Measurements from ENCODE around the gene LRRC1. TPM values are rescaled to one million over a fixed set of nuclear protein-coding genes. Genes with fewer than 3 reads are reported as not detected.

LRRC1 gene
- total RNA-seq, 2 donors from 2014 or later, result 1.00 to 3.0 TPM

DNA sequence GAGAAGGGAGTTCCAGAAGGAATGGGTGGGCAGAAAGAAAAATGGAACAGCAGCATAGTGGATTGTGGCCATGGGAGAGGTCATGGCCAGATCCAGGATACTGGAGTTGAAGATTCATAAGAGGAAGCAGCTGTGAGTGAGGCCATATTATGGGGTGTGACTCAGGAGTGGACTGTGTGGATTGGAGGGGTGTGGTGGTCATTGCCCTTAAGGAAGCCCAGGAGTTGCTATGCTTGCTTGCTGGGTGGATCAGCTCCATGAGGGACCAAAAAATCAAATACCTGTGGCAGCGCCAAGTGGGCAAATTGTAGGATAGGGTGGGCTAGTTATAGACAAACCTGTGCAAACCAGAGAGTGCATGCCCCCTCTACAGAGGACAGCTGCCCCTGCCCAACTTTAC is 18.3 kb downstream of the LRRC1 start:
- no peak overlapping the region for H3K4me3 Mint-ChIP-seq
- H3K4me1 Mint-ChIP-seq (ENCODE audit: low read depth in 2 of 2), result peaks cover 0 to 5% of the 10 kb centered on the region in 2 donors
- H3K36me3 Mint-ChIP-seq, result no peaks in the 10 kb centered on the region
- H3K27me3 Mint-ChIP-seq, result no peaks in the 10 kb centered on the region
- ATAC-seq (no peak), DNase-seq (ENCODE audit: low spot score) (no peak)
- no peaks in the 10 kb centered on the region for H3K9me3 Mint-ChIP-seq
- H3K27ac Mint-ChIP-seq, result no peak overlapping the region

DNA sequence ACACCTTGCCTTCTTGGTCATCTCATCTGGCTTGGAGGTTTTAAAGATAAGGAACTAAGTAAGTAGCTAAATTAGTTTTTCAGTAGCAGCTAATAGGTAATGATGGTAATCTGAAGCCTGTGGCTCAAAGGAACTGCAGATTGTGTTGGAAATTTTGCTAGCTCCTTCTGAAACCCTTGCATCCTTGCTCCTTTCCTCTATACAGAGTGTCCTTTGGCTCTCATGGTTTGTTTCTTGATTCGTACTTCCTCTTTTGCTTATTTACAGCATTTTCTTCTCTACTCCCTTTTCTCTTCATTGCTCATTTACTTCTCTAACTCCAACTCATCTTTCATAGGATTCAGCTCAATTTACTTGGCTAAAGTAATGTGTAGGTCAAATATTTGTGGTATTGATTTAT is 19.0 kb downstream of the LRRC1 start:
- Mint-ChIP-seq H3K4me3 (no peak overlapping the region), H3K4me1 (ENCODE audit: low read depth in 2 of 2) (peaks cover 2 to 5% of the 10 kb centered on the region in 2 donors), H3K27me3 (no peaks in the 10 kb centered on the region), H3K9me3 (no peaks in the 10 kb centered on the region), H3K36me3 (no peaks in the 10 kb centered on the region), H3K27ac (no peak overlapping the region)
- DNase-seq (ENCODE audit: low spot score) (no peak), ATAC-seq (no peak)

DNA sequence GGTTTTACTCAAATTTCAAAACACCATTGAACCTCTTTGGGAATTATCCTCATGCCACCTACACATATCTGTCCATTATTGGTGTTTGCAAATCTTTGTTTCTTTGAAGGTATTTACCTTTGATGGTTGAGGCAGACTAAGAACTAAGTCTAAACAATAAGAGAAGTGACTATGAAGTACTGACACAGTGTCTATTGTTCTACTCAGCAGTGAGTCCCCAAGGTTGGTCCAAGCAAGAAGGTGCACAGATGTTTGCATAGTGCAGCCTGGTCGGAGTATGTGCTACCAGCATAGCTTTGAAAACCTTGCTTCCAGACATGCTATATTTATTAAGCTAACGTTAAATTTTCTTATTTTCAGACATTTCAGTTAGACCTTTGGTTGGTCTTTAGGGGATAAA is 19.5 kb downstream of the LRRC1 start:
- Mint-ChIP-seq H3K4me1 (ENCODE audit: low read depth in 2 of 2) (peaks cover 5% of the 10 kb centered on the region in 2 donors), H3K36me3 (no peaks in the 10 kb centered on the region), H3K4me3 (no peak overlapping the region), H3K27ac (no peak overlapping the region), H3K9me3 (no peaks in the 10 kb centered on the region), H3K27me3 (no peaks in the 10 kb centered on the region)
- ATAC-seq (no peak), DNase-seq (ENCODE audit: low spot score) (no peak)

DNA sequence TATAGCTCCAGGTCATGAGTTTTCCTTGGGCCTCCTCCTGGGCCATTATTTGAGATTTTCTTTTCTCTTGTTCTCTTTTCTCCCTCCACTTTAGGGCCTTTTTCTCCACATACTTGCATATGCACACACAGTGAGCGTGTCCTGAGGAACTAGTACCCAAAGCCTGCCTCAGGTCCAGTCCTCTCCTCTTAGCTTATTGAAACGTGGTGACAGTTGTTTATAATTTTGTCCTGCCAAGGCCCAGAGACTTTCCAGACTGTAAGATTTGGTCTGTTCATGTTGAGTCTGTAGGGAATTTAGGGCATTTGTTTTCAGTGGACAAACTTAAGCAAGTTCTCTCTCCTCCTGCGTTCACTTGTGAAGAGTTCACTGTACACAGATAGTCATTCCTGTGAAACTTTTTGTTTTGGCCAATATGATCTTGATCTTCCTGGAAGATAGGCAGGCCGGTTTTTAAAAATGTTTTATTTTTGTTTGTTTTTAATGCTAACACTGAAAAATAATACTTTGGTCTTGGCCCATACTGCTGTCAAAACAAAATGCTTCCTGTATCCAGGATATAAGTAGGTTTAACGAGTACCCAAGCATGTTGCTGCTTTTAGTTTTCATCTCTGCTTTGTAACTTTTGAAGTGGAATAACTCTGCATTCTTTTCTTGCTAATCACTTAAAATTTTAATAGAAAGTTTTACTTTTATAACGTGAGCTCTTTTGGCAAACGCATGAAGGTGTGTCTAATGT is 20.7 kb downstream of the LRRC1 start:
- Mint-ChIP-seq H3K4me1 (ENCODE audit: low read depth in 2 of 2) (peaks cover 5% of the 10 kb centered on the region in 2 donors), H3K4me3 (no peak overlapping the region), H3K9me3 (no peaks in the 10 kb centered on the region), H3K27ac (no peak overlapping the region), H3K27me3 (no peaks in the 10 kb centered on the region), H3K36me3 (no peaks in the 10 kb centered on the region)
- DNase-seq (ENCODE audit: low spot score), result no peak
- ATAC-seq, result no peak

DNA sequence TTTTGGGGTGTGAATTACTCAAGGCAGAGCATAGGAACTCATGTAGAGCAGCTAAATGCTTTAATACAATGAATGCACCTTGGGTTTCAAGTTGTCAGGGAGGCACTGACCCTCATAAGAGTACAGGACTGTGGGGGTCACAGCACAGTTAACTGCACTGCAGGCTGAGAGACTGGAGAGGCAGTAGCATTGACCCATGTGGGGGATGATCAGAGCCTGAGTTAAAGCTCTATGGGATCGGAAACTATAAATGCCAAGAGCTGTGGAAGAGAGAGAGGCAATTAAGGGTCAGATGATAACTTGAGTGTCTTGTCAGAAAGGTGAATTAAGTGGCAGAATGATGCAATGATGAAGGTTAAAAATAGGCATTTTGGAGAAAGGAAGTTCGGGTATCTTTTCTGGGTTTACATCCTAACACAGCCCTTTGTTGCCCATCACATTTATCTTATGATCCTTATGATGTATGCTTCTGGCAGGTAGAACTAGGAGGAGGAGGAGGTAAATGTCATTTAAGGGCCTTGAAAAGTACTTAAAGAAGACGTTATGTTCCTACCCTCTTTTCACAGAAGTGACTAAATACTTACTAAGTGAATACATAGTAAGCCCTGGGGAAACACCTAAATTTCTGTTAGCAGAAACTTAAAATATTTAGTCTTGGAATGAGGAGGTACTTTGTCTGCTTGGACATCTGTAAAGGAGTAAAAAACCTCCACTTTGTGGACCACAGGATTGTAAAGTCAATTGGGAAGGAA is 24.2 kb downstream of the LRRC1 start:
- H3K4me1 Mint-ChIP-seq (ENCODE audit: low read depth in 2 of 2), result peaks cover 2 to 5% of the 10 kb centered on the region in 2 donors
- DNase-seq (ENCODE audit: low spot score) (no peak), ATAC-seq (no peak)
- H3K36me3 Mint-ChIP-seq, result no peaks in the 10 kb centered on the region
- no peaks in the 10 kb centered on the region for H3K9me3 Mint-ChIP-seq
- no peaks in the 10 kb centered on the region for H3K27me3 Mint-ChIP-seq
- H3K27ac Mint-ChIP-seq, result no peak overlapping the region
- no peak overlapping the region for H3K4me3 Mint-ChIP-seq

DNA sequence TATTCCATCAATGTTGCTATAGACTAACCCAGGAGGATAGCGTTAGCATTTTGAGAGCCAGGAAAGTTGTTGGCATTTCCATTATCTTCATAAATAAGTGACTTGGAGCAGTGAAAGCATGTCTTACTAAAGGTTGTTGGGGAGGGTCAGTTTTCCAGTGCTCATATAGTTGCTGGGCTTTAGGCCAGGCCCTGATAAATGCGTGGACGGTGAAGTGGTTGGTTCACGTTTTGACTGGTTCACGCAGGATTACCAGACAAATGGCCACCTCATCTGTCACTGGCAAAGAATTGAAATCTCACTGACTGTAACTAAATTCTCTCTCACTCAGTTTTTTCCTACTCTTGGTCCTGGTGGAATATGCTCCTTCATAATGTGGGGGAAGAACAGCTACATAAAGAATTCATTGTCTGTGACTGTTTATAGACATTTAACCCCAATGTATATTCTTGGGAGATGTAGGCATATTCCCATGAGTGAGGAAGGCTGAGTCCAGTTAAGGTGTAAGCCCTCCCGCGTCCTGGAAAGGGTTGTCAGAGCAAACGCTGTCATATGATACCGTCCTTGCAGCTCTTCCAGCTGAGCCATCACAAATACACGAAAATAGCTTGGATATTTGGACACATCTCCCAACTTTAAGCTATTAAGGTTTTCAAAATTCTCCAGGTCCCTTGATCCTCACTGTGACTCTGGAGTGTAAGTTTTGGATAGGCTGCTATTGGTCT is 27.8 kb downstream of the LRRC1 start:
- H3K27ac Mint-ChIP-seq, result no peak overlapping the region
- no peak overlapping the region for H3K4me3 Mint-ChIP-seq
- H3K9me3 Mint-ChIP-seq, result no peaks in the 10 kb centered on the region
- DNase-seq (ENCODE audit: low spot score) (no peak), ATAC-seq (no peak)
- H3K36me3 Mint-ChIP-seq, result no peaks in the 10 kb centered on the region
- H3K4me1 Mint-ChIP-seq (ENCODE audit: low read depth in 2 of 2), result peaks cover 14 to 17% of the 10 kb centered on the region in 2 donors
- H3K27me3 Mint-ChIP-seq, result no peaks in the 10 kb centered on the region

DNA sequence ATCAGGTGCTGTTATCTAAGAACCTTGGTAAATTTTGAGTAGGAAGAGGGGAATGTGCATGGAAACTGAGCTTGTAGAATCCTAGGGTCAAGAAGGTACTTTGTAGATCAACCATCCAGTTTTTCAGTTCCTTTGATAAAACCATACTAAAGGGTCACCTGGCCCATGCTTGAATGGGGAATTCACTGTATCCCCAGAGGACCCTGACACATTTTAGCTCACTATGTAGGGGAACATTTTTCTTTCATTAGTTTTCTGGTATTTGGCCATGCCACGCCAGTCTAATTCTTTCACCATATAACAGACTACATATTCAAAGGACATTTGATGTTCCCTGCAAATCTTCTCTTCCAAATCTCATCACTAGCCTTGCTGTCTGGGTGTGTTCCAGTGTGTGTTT is 29.9 kb downstream of the LRRC1 start:
- Mint-ChIP-seq H3K9me3 (no peaks in the 10 kb centered on the region), H3K27me3 (no peaks in the 10 kb centered on the region), H3K36me3 (no peaks in the 10 kb centered on the region), H3K27ac (no peak overlapping the region), H3K4me1 (ENCODE audit: low read depth in 2 of 2) (peaks cover 12 to 15% of the 10 kb centered on the region in 2 donors), H3K4me3 (no peak overlapping the region)
- DNase-seq (ENCODE audit: low spot score), result no peak
- no peak for ATAC-seq

DNA sequence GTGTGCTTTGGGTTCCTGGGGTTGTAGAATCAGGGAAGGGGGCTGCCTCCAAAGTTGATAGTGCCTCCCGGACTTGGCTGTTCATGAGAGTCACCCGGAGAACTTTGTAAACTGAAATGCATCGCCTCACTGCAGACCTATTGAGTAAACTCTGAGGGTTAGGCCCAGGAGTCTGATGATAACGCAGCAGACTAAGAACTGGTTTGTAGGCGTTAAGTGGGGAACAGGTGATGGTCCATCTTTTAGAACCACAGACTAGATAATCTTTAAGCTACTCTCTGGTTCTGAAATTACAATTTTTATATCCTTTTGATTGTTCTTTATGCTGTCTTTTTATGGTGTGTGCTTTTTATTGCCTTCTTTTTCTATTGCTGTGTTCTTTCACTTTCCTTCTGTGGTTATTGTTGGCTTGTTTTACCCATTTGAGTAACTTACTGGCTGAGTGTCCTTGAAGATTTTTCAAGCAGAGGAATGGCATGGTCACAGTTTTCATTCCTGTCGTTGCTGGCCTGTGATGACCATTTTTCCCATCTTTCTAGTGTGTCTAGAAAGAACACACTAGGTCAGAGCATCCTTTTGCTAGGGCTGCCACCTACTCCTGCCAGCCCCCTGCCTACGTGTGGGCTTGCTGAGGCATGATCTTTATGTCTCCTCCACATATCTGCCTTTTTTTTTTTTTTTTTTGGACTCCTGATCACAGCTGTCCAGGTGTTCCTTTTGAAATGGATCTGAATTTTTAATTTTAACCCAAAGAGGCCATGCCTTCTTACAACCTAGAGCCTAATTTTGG is 30.9 kb downstream of the LRRC1 start:
- H3K36me3 Mint-ChIP-seq, result no peaks in the 10 kb centered on the region
- no peaks in the 10 kb centered on the region for H3K9me3 Mint-ChIP-seq
- ATAC-seq, result no peak
- no peak overlapping the region for H3K4me3 Mint-ChIP-seq
- no peak overlapping the region for H3K27ac Mint-ChIP-seq
- DNase-seq (ENCODE audit: low spot score), result no peak
- H3K4me1 Mint-ChIP-seq (ENCODE audit: low read depth in 2 of 2), result peaks cover 12 to 15% of the 10 kb centered on the region in 2 donors
- no peaks in the 10 kb centered on the region for H3K27me3 Mint-ChIP-seq

DNA sequence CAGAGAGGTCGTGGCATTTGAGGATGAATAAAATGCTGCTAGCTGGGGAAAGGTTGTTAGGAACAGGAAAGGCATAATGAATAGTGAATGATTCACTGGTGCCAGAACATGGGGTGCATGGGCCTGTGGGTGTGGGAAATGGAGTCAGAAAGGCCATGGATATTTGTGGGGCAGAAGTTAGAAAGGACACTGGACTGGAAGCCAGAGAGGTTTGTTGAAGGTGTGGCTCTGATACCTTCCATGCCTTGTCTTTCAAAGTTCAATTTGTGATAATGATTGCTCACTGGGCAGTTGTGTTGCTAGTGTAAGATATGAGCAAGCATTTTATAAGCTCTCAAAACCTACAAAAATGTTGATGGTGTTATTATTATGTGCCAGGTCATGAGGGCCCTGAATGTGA is 32.7 kb downstream of the LRRC1 start:
- Mint-ChIP-seq H3K36me3 (no peaks in the 10 kb centered on the region), H3K9me3 (no peaks in the 10 kb centered on the region), H3K27me3 (no peaks in the 10 kb centered on the region), H3K4me3 (no peak overlapping the region), H3K4me1 (ENCODE audit: low read depth in 2 of 2) (peaks cover 12 to 15% of the 10 kb centered on the region in 2 donors), H3K27ac (no peak overlapping the region)
- DNase-seq (ENCODE audit: low spot score) (no peak), ATAC-seq (no peak)

DNA sequence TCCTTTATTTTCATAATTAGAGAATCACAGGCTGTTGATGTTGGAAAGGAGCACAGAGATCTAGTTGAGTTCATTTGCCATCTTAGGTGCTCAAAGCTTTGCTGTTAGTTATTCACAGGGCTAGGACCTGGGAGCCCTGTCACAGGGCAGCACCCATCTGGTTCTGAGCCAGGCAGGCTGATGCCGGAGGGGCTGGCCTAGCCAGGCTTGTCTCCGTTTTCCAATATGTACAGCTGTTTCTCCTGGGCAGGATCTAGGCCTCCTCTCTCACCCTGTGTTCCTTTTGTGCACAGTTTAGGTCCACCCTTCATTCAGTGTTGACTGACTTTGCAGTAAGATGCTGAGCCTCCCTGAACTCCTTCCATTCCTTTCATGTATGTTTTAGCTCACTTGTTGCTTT is 33.4 kb downstream of the LRRC1 start:
- ATAC-seq, result no peak
- DNase-seq (ENCODE audit: low spot score), result no peak
- Mint-ChIP-seq H3K27me3 (no peaks in the 10 kb centered on the region), H3K9me3 (no peaks in the 10 kb centered on the region), H3K4me3 (no peak overlapping the region), H3K27ac (no peak overlapping the region), H3K36me3 (no peaks in the 10 kb centered on the region), H3K4me1 (ENCODE audit: low read depth in 2 of 2) (peaks cover 12 to 15% of the 10 kb centered on the region in 2 donors)

DNA sequence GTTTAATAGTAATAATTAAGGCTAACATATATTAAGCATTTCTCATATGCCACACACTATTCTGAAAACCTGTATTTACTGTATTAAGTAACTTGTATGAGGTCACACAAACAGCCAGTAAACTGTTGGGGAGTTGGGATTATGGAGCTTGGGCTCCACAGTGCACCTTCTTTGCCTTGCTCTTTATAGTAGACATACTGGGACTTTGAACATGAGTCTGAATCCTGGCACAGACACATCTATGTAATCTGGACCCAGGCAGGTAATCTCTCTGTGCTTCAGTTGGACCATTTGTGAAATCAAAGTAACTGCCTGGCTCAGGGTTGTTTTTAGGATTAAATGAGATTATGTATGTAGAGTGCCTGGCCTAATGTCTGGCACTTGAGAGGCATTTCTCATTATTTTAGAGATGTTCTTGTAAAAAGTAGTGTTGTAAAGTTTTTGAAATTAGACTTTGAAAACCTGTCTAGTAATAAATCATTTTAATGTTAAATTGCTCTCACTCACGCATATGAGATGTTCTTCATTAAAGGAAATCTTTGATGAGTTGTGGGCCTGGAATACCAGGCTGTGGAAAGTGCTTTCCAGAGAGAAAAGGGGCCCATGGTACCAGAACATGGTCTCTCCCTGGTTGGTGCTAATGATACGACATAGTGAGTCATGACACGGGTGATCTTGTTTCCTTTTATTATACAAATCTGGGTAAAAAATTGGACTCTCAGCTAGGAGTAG is 34.3 kb downstream of the LRRC1 start:
- Mint-ChIP-seq H3K4me1 (ENCODE audit: low read depth in 2 of 2) (peaks cover 12 to 13% of the 10 kb centered on the region in 2 donors), H3K9me3 (no peaks in the 10 kb centered on the region), H3K4me3 (no peak overlapping the region), H3K27me3 (no peaks in the 10 kb centered on the region), H3K36me3 (no peaks in the 10 kb centered on the region), H3K27ac (no peak overlapping the region)
- ATAC-seq (no peak), DNase-seq (ENCODE audit: low spot score) (no peak)

DNA sequence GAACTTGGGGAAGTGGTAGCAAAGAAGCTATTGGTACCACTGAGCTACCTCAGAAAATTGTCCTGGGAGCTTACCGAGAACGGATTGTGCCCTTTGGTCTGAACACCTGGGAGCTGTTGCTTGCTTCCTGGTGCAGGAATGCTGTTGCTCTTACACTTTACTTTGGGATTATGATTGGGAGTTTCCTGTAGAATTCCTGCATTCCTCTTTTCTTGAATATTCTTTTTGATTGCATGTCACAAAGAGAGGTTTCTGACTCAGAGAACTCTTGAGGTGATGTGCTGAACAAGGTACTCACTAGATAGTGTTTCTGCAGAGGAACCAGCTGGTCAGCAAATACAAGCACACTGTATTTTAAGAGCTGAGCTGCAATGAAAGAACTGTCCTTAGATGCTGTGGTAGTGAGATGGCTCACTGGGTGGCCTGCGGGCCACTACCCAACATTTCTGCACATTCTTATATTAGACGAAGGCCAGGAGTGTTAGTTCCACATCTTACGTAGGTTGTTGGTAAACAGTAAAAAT is 35.0 kb downstream of the LRRC1 start:
- no peaks in the 10 kb centered on the region for H3K36me3 Mint-ChIP-seq

DNA sequence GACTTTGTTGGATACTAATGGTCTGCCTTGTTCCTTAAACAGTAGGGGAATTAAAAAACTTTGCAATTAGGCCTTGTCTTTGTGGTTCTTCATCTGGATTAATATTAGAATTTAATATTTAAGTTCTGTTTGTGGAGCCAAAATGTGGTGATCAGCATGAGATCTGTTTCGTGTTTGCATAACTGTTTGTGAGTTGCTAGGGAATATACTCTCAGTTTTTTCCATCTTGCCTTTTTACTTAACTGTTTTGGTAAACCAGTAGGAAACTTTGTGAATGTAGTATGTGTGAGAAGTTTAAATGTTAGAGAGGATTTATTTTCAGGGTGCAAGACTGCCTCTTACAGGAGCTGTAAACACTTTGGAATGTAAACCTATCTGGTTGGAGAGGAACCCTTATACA is 35.6 kb downstream of the LRRC1 start:
- Mint-ChIP-seq H3K4me3 (no peak overlapping the region), H3K27ac (no peak overlapping the region), H3K27me3 (no peaks in the 10 kb centered on the region), H3K9me3 (no peaks in the 10 kb centered on the region), H3K36me3 (no peaks in the 10 kb centered on the region), H3K4me1 (ENCODE audit: low read depth in 2 of 2) (peaks cover 9 to 12% of the 10 kb centered on the region in 2 donors)
- DNase-seq (ENCODE audit: low spot score) (no peak), ATAC-seq (no peak)

More for the DNA sequence above, 35.0 kb downstream of the LRRC1 start:
- H3K27me3 Mint-ChIP-seq, result no peaks in the 10 kb centered on the region
- ATAC-seq (no peak), DNase-seq (ENCODE audit: low spot score) (no peak)
- H3K9me3 Mint-ChIP-seq, result no peaks in the 10 kb centered on the region
- H3K4me3 Mint-ChIP-seq, result no peak overlapping the region
- peaks cover 12 to 13% of the 10 kb centered on the region in 2 donors for H3K4me1 Mint-ChIP-seq (ENCODE audit: low read depth in 2 of 2)
- H3K27ac Mint-ChIP-seq, result no peak overlapping the region

Measured in natural killer cell treated with Interleukin-12 subunit alpha and Interleukin-12 subunit beta and Interleukin-15 and Interleukin-18, amount 100 ng/mL, for 72 hours (primary cell).